WI38 (cell line): ENCODE results near the gene PDE4D.

Experiments used
- H3K4me3 ChIP-seq: 2 replicates; pipeline ENCODE4 v1.5.1; 2011; ENCODE audit warnings: low read depth, mild to moderate bottlenecking, control low read depth, low read length
- TF ChIP-seq, protein P1 (sequence below): IDR thresholded peaks from 2 replicates; pipeline ENCODE4 v1.5.1; 2012; ENCODE audit warnings: low read depth, mild to moderate bottlenecking, control low read depth, low read length

The PDE4D gene

GRCh38 chr5:59222687-59223511 lies 670.6 kb downstream of the PDE4D start:
- no peak overlapping the region for H3K4me3 ChIP-seq
- TF ChIP-seq, protein P1, sequence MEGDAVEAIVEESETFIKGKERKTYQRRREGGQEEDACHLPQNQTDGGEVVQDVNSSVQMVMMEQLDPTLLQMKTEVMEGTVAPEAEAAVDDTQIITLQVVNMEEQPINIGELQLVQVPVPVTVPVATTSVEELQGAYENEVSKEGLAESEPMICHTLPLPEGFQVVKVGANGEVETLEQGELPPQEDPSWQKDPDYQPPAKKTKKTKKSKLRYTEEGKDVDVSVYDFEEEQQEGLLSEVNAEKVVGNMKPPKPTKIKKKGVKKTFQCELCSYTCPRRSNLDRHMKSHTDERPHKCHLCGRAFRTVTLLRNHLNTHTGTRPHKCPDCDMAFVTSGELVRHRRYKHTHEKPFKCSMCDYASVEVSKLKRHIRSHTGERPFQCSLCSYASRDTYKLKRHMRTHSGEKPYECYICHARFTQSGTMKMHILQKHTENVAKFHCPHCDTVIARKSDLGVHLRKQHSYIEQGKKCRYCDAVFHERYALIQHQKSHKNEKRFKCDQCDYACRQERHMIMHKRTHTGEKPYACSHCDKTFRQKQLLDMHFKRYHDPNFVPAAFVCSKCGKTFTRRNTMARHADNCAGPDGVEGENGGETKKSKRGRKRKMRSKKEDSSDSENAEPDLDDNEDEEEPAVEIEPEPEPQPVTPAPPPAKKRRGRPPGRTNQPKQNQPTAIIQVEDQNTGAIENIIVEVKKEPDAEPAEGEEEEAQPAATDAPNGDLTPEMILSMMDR: no peak

GRCh38 chr5:59221769-59222168 lies 671.8 kb downstream of the PDE4D start:
- no peak overlapping the region for H3K4me3 ChIP-seq
- TF ChIP-seq, protein P1: no peak

GRCh38 chr5:59218424-59219045 lies 675.0 kb downstream of the PDE4D start:
- TF ChIP-seq, protein P1: no peak
- no peak overlapping the region for H3K4me3 ChIP-seq

DNA sequence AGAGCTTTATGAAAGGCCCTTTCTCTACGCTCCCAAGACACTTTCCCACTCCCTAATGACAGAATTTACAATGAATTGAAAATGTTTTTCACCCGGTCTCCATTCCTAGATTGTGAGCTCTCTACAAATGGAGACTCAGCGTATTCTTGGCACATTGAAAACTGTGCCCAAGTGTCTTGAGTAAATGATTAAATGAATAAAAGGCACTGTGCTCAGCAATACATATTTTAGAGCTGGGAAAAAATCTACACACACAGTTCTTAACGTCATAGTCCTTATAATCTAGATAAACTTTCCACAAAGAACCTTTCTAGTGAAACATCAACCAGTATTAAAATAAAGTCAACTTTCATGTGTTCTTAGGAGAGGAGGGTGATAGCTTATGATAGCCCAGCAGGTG lies 676.7 kb downstream of the PDE4D start:
- H3K4me3 ChIP-seq: no peak overlapping the region
- TF ChIP-seq, protein P1: no peak

DNA sequence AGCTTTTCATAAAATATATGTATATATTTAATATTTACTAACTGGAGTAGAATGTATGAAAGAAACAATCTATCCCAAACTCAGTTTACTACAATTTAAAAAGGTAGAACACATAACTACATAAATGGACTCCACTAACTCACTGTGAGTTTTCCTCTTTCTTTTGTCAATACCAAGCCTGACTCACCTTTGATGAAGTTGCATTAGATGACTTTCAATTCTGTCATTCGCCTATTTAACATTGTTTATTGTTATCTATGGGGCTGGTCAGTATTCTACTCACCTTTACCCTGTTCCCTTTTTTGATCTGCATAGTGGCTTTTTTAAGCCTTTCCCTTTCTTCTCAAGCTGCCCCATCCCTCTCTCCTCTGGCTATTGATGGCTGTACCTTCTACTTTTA lies 680.9 kb downstream of the PDE4D start:
- no peak overlapping the region for H3K4me3 ChIP-seq
- TF ChIP-seq, protein P1: no peak

GRCh38 chr5:59209758-59210359 lies 683.7 kb downstream of the PDE4D start:
- TF ChIP-seq, protein P1: no peak
- H3K4me3 ChIP-seq: no peak overlapping the region

GRCh38 chr5:59208474-59208873 lies 685.1 kb downstream of the PDE4D start:
- no peak overlapping the region for H3K4me3 ChIP-seq
- TF ChIP-seq, protein P1: no peak
